GM12891 (cell line): ENCODE results near the gene CTXN3.
A peak's percentile ranks its signal among the peaks of the same experiment; 100 is the strongest.

ENCODE experiments used
- PAX5 ChIP-seq: IDR thresholded peaks from 2 replicates; pipeline ENCODE4 v1.6.1; 2011; ENCODE audit warnings: low read length, moderate library complexity, mild to moderate bottlenecking; ENCODE audit not compliant: insufficient read depth, severe bottlenecking
- POLR2A ChIP-seq: IDR thresholded peaks from 2 replicates; pipeline ENCODE4 v1.6.1; 2011; ENCODE audit warnings: low read depth, low read length, control low read depth
- POLR2AphosphoS5 ChIP-seq: IDR thresholded peaks from 2 replicates; pipeline ENCODE4 v1.6.1; 2011; ENCODE audit warnings: low read depth, low read length, control low read depth
- POU2F2 ChIP-seq: IDR thresholded peaks from 2 replicates; pipeline ENCODE4 v1.6.1; 2011; ENCODE audit warnings: low read depth, mild to moderate bottlenecking, control low read depth, low read length, moderate library complexity
- SPI1 ChIP-seq: IDR thresholded peaks from 2 replicates; pipeline ENCODE4 v1.6.1; 2011; ENCODE audit warnings: low read depth, low read length, control low read depth
- TAF1 ChIP-seq: IDR thresholded peaks from 2 replicates; pipeline ENCODE4 v1.6.1; 2011; ENCODE audit warnings: low read depth, low read length, control low read depth

DNA sequence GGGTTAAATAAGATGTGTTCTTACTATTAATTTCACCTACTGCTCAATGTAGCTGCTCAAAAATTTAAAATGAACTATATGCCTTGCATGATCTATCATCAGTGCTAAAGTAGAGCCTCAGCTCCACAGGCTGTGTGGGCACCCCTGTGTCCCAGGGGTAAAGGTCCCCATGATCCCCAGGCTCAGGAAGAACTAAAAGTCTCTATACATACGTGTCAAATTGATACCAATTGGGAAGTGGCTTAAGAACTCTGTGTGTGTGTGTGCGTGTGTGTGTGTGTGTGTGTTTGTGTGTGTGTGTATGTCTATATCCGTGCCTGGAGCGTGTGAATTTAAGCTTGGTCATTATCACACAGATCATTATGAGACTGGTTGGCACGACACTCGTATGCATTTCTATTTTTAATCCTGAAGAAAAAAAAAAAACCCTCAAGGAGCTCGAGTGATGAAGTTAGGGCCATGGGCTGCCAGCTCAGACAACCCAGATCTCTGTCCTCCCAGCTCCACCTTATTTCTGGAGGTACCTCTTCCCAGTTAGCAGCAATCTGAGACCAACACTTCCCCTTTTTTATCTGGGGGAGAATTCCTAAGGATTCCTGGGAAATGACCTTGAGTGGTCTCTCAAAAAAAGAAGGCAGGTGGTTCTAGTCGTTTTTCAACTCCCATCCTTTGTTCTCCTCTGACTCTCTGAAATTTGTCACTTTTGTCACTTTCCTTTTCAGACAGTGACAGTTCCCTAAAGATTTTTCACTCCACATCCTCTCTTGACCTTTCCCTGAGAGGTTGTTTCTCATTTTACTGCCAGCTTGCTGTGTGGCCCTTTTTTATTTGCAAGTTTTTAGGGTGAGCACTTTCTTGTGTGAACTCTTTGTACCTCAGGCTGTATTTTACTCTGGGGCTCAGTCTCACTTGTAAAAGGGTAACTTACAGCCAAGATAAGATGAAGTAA is 45.7 kb upstream of the CTXN3 start:
- TF ChIP-seq POLR2A: no peak
- TF ChIP-seq POLR2AphosphoS5: no peak
- TF ChIP-seq TAF1: no peak
- peak; percentile 34; the same call in 1 of the 2 replicates for TF ChIP-seq SPI1
- TF ChIP-seq PAX5: no peak
- TF ChIP-seq POU2F2: no peak
